HG03571 (cell line): ENCODE measurements around the gene ATP5PF.
A peak's percentile ranks its signal among the peaks of the same experiment; 100 is the strongest.
"Not testable (repeated sequence)": the region's sequence is repeated elsewhere in the genome, so short reads cannot be mapped to it uniquely, and the experiment has no call there.

Experiments used
- ATAC-seq: cut with Tn5 transposase; IDR thresholded peaks from one replicate; pipeline ENCODE4 v1.9.1; 2021; ENCODE audit not compliant: unreplicated experiment

Gene ATP5PF

GRCh38 chr21:25734904-25735645, at the start of gene ATP5PF, which contains the start of gene GABPA:
TSS of gene ATP5PF (minus strand) at chr21:25734904. CDS start at chr21:25729794, 5,110 bp downstream.
TSS of gene GABPA (plus strand) at chr21:25734972. CDS start at chr21:25741599, 6,627 bp downstream.
- peak; percentile 88 for ATAC-seq

- not testable (repeated sequence) for ATAC-seq
These were observed 43.6 kb upstream of the ATP5PF start for GRCh38 chr21:25778126-25778875.

GRCh38 chr21:25776440-25776839, 41.7 kb upstream of the ATP5PF start:
- no peak for ATAC-seq

- no peak for ATAC-seq
These were observed 38.0 kb upstream of the ATP5PF start for GRCh38 chr21:25772686-25773085.

- no peak for ATAC-seq
These were observed 33.2 kb upstream of the ATP5PF start for GRCh38 chr21:25767921-25768320.

GRCh38 chr21:25764065-25764464, 29.4 kb upstream of the ATP5PF start:
- no peak for ATAC-seq

GRCh38 chr21:25760677-25761076, 26.0 kb upstream of the ATP5PF start:
- ATAC-seq, result no peak

GRCh38 chr21:25760061-25760460, 25.4 kb upstream of the ATP5PF start:
- ATAC-seq, result no peak

- ATAC-seq, result no peak
These were observed 24.9 kb upstream of the ATP5PF start for GRCh38 chr21:25759573-25759972.

- ATAC-seq, result no peak
These were observed 22.8 kb upstream of the ATP5PF start for GRCh38 chr21:25757531-25757930.

- ATAC-seq, result no peak
These were observed 21.7 kb upstream of the ATP5PF start for GRCh38 chr21:25756190-25756932.

- no peak for ATAC-seq
These were observed 17.7 kb upstream of the ATP5PF start for GRCh38 chr21:25752416-25752815.

GRCh38 chr21:25750085-25750484, 15.4 kb upstream of the ATP5PF start:
- ATAC-seq, result no peak

- no peak for ATAC-seq
These were observed 10.2 kb upstream of the ATP5PF start for GRCh38 chr21:25744854-25745253.

GRCh38 chr21:25742900-25743299, 8.2 kb upstream of the ATP5PF start:
- ATAC-seq, result no peak

GRCh38 chr21:25737421-25737820, 2.7 kb upstream of the ATP5PF start:
- ATAC-seq, result no peak

- peak; percentile 3 for ATAC-seq
These were observed 1.2 kb upstream of the ATP5PF start for GRCh38 chr21:25735646-25736597.

- ATAC-seq, result no peak
These were observed 125 bp downstream of the ATP5PF start for GRCh38 chr21:25734654-25734903.

GRCh38 chr21:25733859-25734653, 648 bp downstream of the ATP5PF start:
- peak; percentile 5 for ATAC-seq
